ENCODE data around the gene SCGB3A1. TPM values are rescaled to one million over a fixed set of nuclear protein-coding genes. Genes with fewer than 3 reads are reported as not detected.
A peak's percentile ranks its signal among the peaks of the same experiment; 100 is the strongest.

Gene SCGB3A1
- polyA plus RNA-seq, 2 of the 4 experiments (the other 2 are of a cell fraction) = not detected

DNA sequence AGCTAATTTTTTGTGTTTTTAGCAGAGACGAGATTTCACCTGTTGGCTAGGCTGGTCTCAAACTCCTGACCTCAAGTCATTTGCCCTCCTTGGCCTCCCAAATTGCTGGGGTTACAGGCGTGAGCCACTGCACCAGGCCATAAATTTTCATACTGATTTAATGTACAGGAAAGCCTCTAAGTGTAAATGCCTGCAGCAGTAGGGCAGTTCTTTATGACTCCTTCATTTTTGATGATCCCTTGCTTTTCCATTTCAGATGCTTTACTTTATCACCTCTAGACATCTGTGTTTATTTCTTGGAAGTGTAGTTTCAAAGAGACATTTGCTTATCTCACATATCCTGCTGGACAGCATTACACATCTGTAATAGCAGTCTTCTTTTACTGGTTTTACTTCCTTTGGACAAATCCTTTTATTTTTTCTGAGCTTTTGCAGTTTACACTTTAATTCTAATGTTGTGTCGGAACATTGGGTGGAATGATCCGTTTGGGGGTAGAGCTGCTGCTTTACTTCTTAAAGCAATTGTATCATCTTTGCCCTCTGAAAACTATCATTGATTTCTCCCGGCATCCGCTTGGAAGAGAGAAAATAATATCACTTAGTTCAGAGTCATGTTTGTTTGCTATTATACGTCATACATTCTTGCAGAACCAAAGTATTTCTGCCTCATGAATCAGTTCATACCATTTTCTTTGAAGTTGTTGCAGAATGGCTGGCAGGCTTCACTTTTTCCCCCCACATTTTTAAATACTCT lies 36.0 kb downstream of the SCGB3A1 start:
- ChIA-PET POLR2A (interaction anchor here (0.5 kb wide), 1 partner anchor 9 kb away, joined by 3 read pairs; no protein-coding TSS in a partner anchor), CTCF (interaction anchor here (0.7 to 1.2 kb wide), 2 partner anchors 8 to 64 kb away, joined by 3 read pairs; no protein-coding TSS in a partner anchor)
- DNase-seq (ENCODE audit: low read depth in 1 of 2, low spot score in 1 of 2) (peak; percentile 28 to 53), FAIRE-seq (no peak), ATAC-seq (peak; percentile 87 to 88)
- Histone ChIP-seq H3K4me3 (no peak overlapping the region), H3K4me2 (peak overlapping the region; percentile 69), H3K9me3 (no peaks in the 10 kb centered on the region), H3K4me1 (peaks cover 37% of the 10 kb centered on the region), H3K27ac (peak overlapping the region; percentile 51 to 73; a peak in 5 of 6 replicates)
- TF ChIP-seq, protein P1, sequence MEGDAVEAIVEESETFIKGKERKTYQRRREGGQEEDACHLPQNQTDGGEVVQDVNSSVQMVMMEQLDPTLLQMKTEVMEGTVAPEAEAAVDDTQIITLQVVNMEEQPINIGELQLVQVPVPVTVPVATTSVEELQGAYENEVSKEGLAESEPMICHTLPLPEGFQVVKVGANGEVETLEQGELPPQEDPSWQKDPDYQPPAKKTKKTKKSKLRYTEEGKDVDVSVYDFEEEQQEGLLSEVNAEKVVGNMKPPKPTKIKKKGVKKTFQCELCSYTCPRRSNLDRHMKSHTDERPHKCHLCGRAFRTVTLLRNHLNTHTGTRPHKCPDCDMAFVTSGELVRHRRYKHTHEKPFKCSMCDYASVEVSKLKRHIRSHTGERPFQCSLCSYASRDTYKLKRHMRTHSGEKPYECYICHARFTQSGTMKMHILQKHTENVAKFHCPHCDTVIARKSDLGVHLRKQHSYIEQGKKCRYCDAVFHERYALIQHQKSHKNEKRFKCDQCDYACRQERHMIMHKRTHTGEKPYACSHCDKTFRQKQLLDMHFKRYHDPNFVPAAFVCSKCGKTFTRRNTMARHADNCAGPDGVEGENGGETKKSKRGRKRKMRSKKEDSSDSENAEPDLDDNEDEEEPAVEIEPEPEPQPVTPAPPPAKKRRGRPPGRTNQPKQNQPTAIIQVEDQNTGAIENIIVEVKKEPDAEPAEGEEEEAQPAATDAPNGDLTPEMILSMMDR (IDR thresholded peaks at IDR 0.05) = no peak
- TF ChIP-seq CBX2 (IDR thresholded peaks at IDR 0.05; ENCODE audit: borderline replicate concordance, low read depth) = no peak
- TF ChIP-seq ZNF302 (CRISPR knock-in tag; IDR thresholded peaks at IDR 0.05) = no peak
- no peak for TF ChIP-seq ESRRA (IDR thresholded peaks at IDR 0.05; ENCODE audit: borderline replicate concordance, low read length)
- peak; percentile 41; the same call in 1 of the 2 replicates for TF ChIP-seq FOSL2 (IDR thresholded peaks at IDR 0.05)
- TF ChIP-seq FOSL2 (CRISPR knock-in tag; IDR thresholded peaks at IDR 0.05) = peak; percentile 73
- no peak for TF ChIP-seq FOSB (CRISPR knock-in tag; IDR thresholded peaks at IDR 0.05)
- TF ChIP-seq SMC3 (IDR thresholded peaks at IDR 0.05) = no peak
- no peak for TF ChIP-seq ZC3H11A (IDR thresholded peaks at IDR 0.05)
- TF ChIP-seq RNF2 (IDR thresholded peaks at IDR 0.05; ENCODE audit: borderline replicate concordance, low read depth) = no peak
- peak; percentile 74 for TF ChIP-seq JUNB (IDR thresholded peaks at IDR 0.05)
- TF ChIP-seq HDAC2 (IDR thresholded peaks at IDR 0.05) = no peak
- no peak for TF ChIP-seq EHF (CRISPR knock-in tag; IDR thresholded peaks at IDR 0.05)
- no peak for TF ChIP-seq HOXB5 (CRISPR knock-in tag; IDR thresholded peaks at IDR 0.05)
- TF ChIP-seq RCOR1 (IDR thresholded peaks at IDR 0.05; ENCODE audit: low read depth, low read length) = no peak
- no peak for TF ChIP-seq CBX8 (IDR thresholded peaks at IDR 0.05)
- TF ChIP-seq NFE2L2 (conservative IDR thresholded peaks at IDR 0.05; ENCODE audit: low read length) = no peak
- TF ChIP-seq, protein P2, sequence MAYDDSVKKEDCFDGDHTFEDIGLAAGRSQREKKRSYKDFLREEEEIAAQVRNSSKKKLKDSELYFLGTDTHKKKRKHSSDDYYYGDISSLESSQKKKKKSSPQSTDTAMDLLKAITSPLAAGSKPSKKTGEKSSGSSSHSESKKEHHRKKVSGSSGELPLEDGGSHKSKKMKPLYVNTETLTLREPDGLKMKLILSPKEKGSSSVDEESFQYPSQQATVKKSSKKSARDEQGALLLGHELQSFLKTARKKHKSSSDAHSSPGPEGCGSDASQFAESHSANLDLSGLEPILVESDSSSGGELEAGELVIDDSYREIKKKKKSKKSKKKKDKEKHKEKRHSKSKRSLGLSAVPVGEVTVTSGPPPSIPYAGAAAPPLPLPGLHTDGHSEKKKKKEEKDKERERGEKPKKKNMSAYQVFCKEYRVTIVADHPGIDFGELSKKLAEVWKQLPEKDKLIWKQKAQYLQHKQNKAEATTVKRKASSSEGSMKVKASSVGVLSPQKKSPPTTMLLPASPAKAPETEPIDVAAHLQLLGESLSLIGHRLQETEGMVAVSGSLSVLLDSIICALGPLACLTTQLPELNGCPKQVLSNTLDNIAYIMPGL (CRISPR knock-in tag; IDR thresholded peaks at IDR 0.05; ENCODE audit: borderline replicate concordance) = no peak
- no peak for TF ChIP-seq PHF8 (IDR thresholded peaks at IDR 0.05; ENCODE audit: borderline replicate concordance, low read depth)
- TF ChIP-seq CHD4 (IDR thresholded peaks at IDR 0.05; ENCODE audit: borderline replicate concordance) = no peak
- 0 out of 2 replicates have a peak, but pooled peaks have one; percentile 21 for TF ChIP-seq GATA3 (IDR thresholded peaks at IDR 0.05; ENCODE audit: borderline replicate concordance)
- no peak for TF ChIP-seq MYC (IDR thresholded peaks at IDR 0.05; ENCODE audit: borderline replicate concordance, low read length)
- TF ChIP-seq BHLHE40 (IDR thresholded peaks at IDR 0.05; ENCODE audit: low read depth, low read length) = no peak
- TF ChIP-seq NR3C1 (IDR thresholded peaks at IDR 0.05) = no peak
- peak in 1 of 2 experiments; percentile 23; a peak in 1 of 5 replicates for TF ChIP-seq JUN (IDR thresholded peaks at IDR 0.05)
- TF ChIP-seq HEYL (CRISPR knock-in tag; IDR thresholded peaks at IDR 0.05) = no peak
- TF ChIP-seq RFX5 (IDR thresholded peaks at IDR 0.05) = no peak
- TF ChIP-seq, protein P3, sequence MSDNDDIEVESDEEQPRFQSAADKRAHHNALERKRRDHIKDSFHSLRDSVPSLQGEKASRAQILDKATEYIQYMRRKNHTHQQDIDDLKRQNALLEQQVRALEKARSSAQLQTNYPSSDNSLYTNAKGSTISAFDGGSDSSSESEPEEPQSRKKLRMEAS (IDR thresholded peaks at IDR 0.05) = 0 out of 2 replicates have a peak, but pooled peaks have one; percentile 29
- TF ChIP-seq EP300 (IDR thresholded peaks at IDR 0.05) = peak in 1 of 2 experiments; percentile 54; a peak in 1 of 5 replicates
- no peak for TF ChIP-seq NPAS2 (CRISPR knock-in tag; IDR thresholded peaks at IDR 0.05; ENCODE audit: borderline replicate concordance)
- TF ChIP-seq CEBPB (IDR thresholded peaks at IDR 0.05) = peak; percentile 16 to 62; a peak in 2 of 4 replicates
- no peak for TF ChIP-seq MAFK (IDR thresholded peaks at IDR 0.05; ENCODE audit: partially characterized antibody)
- TF ChIP-seq, protein P4, sequence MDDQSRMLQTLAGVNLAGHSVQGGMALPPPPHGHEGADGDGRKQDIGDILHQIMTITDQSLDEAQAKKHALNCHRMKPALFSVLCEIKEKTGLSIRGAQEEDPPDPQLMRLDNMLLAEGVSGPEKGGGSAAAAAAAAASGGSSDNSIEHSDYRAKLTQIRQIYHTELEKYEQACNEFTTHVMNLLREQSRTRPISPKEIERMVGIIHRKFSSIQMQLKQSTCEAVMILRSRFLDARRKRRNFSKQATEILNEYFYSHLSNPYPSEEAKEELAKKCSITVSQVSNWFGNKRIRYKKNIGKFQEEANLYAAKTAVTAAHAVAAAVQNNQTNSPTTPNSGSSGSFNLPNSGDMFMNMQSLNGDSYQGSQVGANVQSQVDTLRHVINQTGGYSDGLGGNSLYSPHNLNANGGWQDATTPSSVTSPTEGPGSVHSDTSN (IDR thresholded peaks at IDR 0.05) = no peak
- no peak for TF ChIP-seq HOXA7 (CRISPR knock-in tag; IDR thresholded peaks at IDR 0.05)
- WGBS (ENCODE audit: missing lambda C conversion rate) = 36% methylated on average over 7 of the region's 7 CpGs
